Measurements from ENCODE around the gene SDS. TPM values are rescaled to one million over a fixed set of nuclear protein-coding genes. Genes with fewer than 3 reads are reported as not detected.

SDS gene
- total RNA-seq, 1 experiment from 2014 or later, result not detected

DNA sequence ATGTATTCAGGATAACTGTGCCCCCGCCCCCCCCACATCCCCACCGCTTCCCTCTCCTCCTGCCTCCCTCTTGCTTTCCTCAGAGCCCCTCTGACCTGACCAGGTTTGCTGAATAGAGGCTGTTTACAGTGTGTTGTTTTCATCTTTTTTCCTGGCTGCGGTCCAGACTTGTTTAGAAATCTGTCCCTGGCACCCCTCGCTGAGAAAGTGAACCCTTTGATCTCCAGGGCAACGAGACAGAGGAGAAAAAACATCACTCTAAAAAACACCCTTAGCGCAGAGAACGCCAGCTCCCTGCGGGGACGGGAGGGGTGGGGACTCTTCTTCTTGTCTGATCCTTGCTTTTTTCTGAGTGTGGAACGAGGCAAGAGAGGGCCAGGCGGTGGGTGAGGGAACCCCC, 22.5 kb downstream of the SDS start:
- H3K9me2 ChIP-seq (ENCODE audit: insufficient read depth), result no peaks in the 10 kb centered on the region
- BruUV-seq (replicated peaks), result no TSS peak
- no peaks in the 10 kb centered on the region for H3K79me2 ChIP-seq (ENCODE audit: insufficient read depth, low read length)
- no peaks in the 10 kb centered on the region for H3K4me1 ChIP-seq (ENCODE audit: control insufficient read depth in 1 of 2, insufficient read depth in 2 of 2, low read length in 2 of 2)
- intact Hi-C loops (cut with micrococcal nuclease), result no loop called here
- H3K27ac ChIP-seq (ENCODE audit: low read depth, low read length), result no peak overlapping the region
- no peaks in the 10 kb centered on the region for H3K27me3 ChIP-seq (ENCODE audit: insufficient read depth, low read length)
- H3K9ac ChIP-seq (ENCODE audit: low read length), result no peak overlapping the region
- no peaks in the 10 kb centered on the region for H3K9me3 ChIP-seq (ENCODE audit: control insufficient read depth in 1 of 2, insufficient read depth in 1 of 2, low read depth in 1 of 2, low read length in 2 of 2)
- no peak overlapping the region for H2AFZ ChIP-seq (ENCODE audit: low read depth, low read length, poor library complexity, severe bottlenecking)
- no peak overlapping the region for H3K4me2 ChIP-seq (ENCODE audit: low read length)
- no peak for ATAC-seq
- ChIA-PET POLR2A (no interaction called here), CTCF (no interaction called here), RAD21 (ENCODE audit: low non-redundant PET in 1 of 2, low total read pairs in 2 of 2, uncharacterized antibody in 2 of 2, unreplicated experiment in 2 of 2) (no interaction called here)
- H3K36me3 ChIP-seq (ENCODE audit: control insufficient read depth in 1 of 2, insufficient read depth in 2 of 2, low read length in 2 of 2), result peaks cover 5 to 10% of the 10 kb centered on the region in 2 experiments; a peak in 3 of 4 replicates
- no peaks in the 10 kb centered on the region for H4K20me1 ChIP-seq (ENCODE audit: insufficient read depth)
- TF ChIP-seq, protein P1, sequence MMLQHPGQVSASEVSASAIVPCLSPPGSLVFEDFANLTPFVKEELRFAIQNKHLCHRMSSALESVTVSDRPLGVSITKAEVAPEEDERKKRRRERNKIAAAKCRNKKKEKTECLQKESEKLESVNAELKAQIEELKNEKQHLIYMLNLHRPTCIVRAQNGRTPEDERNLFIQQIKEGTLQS (IDR thresholded peaks at IDR 0.05), result no peak
- TF ChIP-seq, protein P2, sequence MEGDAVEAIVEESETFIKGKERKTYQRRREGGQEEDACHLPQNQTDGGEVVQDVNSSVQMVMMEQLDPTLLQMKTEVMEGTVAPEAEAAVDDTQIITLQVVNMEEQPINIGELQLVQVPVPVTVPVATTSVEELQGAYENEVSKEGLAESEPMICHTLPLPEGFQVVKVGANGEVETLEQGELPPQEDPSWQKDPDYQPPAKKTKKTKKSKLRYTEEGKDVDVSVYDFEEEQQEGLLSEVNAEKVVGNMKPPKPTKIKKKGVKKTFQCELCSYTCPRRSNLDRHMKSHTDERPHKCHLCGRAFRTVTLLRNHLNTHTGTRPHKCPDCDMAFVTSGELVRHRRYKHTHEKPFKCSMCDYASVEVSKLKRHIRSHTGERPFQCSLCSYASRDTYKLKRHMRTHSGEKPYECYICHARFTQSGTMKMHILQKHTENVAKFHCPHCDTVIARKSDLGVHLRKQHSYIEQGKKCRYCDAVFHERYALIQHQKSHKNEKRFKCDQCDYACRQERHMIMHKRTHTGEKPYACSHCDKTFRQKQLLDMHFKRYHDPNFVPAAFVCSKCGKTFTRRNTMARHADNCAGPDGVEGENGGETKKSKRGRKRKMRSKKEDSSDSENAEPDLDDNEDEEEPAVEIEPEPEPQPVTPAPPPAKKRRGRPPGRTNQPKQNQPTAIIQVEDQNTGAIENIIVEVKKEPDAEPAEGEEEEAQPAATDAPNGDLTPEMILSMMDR (IDR thresholded peaks at IDR 0.05 in 2 of 3, conservative IDR thresholded peaks at IDR 0.05 in 1 of 3; ENCODE audit: borderline replicate concordance in 1 of 3, insufficient read depth in 1 of 3, low read depth in 2 of 3, low read length in 2 of 3), result no peak
- TF ChIP-seq, protein P3, sequence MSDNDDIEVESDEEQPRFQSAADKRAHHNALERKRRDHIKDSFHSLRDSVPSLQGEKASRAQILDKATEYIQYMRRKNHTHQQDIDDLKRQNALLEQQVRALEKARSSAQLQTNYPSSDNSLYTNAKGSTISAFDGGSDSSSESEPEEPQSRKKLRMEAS (IDR thresholded peaks at IDR 0.05), result no peak
- TF ChIP-seq, protein P4, sequence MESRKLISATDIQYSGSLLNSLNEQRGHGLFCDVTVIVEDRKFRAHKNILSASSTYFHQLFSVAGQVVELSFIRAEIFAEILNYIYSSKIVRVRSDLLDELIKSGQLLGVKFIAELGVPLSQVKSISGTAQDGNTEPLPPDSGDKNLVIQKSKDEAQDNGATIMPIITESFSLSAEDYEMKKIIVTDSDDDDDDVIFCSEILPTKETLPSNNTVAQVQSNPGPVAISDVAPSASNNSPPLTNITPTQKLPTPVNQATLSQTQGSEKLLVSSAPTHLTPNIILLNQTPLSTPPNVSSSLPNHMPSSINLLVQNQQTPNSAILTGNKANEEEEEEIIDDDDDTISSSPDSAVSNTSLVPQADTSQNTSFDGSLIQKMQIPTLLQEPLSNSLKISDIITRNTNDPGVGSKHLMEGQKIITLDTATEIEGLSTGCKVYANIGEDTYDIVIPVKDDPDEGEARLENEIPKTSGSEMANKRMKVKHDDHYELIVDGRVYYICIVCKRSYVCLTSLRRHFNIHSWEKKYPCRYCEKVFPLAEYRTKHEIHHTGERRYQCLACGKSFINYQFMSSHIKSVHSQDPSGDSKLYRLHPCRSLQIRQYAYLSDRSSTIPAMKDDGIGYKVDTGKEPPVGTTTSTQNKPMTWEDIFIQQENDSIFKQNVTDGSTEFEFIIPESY (IDR thresholded peaks at IDR 0.05; ENCODE audit: extremely low read depth, insufficient replicate concordance, low read length), result no peak
- TF ChIP-seq POLR2AphosphoS5 (IDR thresholded peaks at IDR 0.05; ENCODE audit: low read depth, low read length), result no peak
- TF ChIP-seq RAD21 (IDR thresholded peaks at IDR 0.05; ENCODE audit: low read depth), result no peak
- TF ChIP-seq JUND (IDR thresholded peaks at IDR 0.05), result no peak
- no peak for TF ChIP-seq ZFX (IDR thresholded peaks at IDR 0.05)
- TF ChIP-seq, protein P5, sequence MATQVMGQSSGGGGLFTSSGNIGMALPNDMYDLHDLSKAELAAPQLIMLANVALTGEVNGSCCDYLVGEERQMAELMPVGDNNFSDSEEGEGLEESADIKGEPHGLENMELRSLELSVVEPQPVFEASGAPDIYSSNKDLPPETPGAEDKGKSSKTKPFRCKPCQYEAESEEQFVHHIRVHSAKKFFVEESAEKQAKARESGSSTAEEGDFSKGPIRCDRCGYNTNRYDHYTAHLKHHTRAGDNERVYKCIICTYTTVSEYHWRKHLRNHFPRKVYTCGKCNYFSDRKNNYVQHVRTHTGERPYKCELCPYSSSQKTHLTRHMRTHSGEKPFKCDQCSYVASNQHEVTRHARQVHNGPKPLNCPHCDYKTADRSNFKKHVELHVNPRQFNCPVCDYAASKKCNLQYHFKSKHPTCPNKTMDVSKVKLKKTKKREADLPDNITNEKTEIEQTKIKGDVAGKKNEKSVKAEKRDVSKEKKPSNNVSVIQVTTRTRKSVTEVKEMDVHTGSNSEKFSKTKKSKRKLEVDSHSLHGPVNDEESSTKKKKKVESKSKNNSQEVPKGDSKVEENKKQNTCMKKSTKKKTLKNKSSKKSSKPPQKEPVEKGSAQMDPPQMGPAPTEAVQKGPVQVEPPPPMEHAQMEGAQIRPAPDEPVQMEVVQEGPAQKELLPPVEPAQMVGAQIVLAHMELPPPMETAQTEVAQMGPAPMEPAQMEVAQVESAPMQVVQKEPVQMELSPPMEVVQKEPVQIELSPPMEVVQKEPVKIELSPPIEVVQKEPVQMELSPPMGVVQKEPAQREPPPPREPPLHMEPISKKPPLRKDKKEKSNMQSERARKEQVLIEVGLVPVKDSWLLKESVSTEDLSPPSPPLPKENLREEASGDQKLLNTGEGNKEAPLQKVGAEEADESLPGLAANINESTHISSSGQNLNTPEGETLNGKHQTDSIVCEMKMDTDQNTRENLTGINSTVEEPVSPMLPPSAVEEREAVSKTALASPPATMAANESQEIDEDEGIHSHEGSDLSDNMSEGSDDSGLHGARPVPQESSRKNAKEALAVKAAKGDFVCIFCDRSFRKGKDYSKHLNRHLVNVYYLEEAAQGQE (IDR thresholded peaks at IDR 0.05; ENCODE audit: low read depth), result no peak
- TF ChIP-seq FOSL1 (IDR thresholded peaks at IDR 0.05; ENCODE audit: low read depth), result no peak
- TF ChIP-seq CBX3 (IDR thresholded peaks at IDR 0.05; ENCODE audit: low read depth), result no peak
- no peak for TF ChIP-seq CEBPB (IDR thresholded peaks at IDR 0.05; ENCODE audit: low read depth)
- no peak for TF ChIP-seq EGR1 (IDR thresholded peaks at IDR 0.05; ENCODE audit: low read depth)
- TF ChIP-seq TCF7L2 (IDR thresholded peaks at IDR 0.05; ENCODE audit: borderline replicate concordance, extremely low read depth, insufficient read depth, insufficient read length), result no peak
- H3K4me3 ChIP-seq (replicated peaks in 1 of 2; ENCODE audit: low read depth in 1 of 2, low read length in 2 of 2), result no peak overlapping the region
- no peak for DNase-seq (ENCODE audit: low read depth, low spot score)

All from HCT116 (cell line).